Uterus (tissue), 2 donors: Measurements from ENCODE around the gene ACAD10.

Experiments used
- CTCF ChIP-seq, 4 experiments: fragments of 200-600 bp in 2 of 4; fragments of 450-650 bp in 2 of 4; sonication (generic) in 2 of 4; IDR thresholded peaks; one replicate each; pipeline ENCODE4 v1.5.1; 2016 to 2019; ENCODE audit warnings: antibody characterized with exemption in 4 of 4, mild to moderate bottlenecking in 2 of 4, moderate library complexity in 1 of 4
- POLR2A ChIP-seq, 2 donors: fragments of 450-650 bp; IDR thresholded peaks; one replicate each; pipeline ENCODE4 v1.6.1; 2016; ENCODE audit warnings: antibody characterized with exemption in 2 of 2, mild to moderate bottlenecking in 1 of 2, moderate library complexity in 1 of 2

GRCh38 chr12:111806304-111806703 is 120.5 kb downstream of the ACAD10 start:
- TF ChIP-seq CTCF (IDR thresholded peaks at IDR 0.05) (no peak), POLR2A (IDR thresholded peaks at IDR 0.05) (no peak)
